Retinal pigment epithelial cell (primary cell): ENCODE data around the gene NAV3.

Experiments used
- DNase-seq: peaks from one replicate; pipeline ENCODE4 v3.0.0-alpha.2; 2010; ENCODE audit warnings: low read depth
- H3K4me3 ChIP-seq: 2 replicates; pipeline ENCODE4 v1.5.1; 2011; ENCODE audit warnings: mild to moderate bottlenecking, low read length, control low read depth, moderate library complexity
- TF ChIP-seq, protein P1 (sequence below): conservative IDR thresholded peaks from 2 replicates; pipeline ENCODE4 v1.5.1; 2011; ENCODE audit warnings: low read depth, low read length, control low read depth, inconsistent platforms

Gene NAV3

GRCh38 chr12:78002878-78003277, 172.2 kb downstream of the NAV3 start:
- H3K4me3 ChIP-seq, result no peak overlapping the region
- no peak for DNase-seq
- TF ChIP-seq, protein P1, sequence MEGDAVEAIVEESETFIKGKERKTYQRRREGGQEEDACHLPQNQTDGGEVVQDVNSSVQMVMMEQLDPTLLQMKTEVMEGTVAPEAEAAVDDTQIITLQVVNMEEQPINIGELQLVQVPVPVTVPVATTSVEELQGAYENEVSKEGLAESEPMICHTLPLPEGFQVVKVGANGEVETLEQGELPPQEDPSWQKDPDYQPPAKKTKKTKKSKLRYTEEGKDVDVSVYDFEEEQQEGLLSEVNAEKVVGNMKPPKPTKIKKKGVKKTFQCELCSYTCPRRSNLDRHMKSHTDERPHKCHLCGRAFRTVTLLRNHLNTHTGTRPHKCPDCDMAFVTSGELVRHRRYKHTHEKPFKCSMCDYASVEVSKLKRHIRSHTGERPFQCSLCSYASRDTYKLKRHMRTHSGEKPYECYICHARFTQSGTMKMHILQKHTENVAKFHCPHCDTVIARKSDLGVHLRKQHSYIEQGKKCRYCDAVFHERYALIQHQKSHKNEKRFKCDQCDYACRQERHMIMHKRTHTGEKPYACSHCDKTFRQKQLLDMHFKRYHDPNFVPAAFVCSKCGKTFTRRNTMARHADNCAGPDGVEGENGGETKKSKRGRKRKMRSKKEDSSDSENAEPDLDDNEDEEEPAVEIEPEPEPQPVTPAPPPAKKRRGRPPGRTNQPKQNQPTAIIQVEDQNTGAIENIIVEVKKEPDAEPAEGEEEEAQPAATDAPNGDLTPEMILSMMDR, result no peak

GRCh38 chr12:78004249-78005093, 173.8 kb downstream of the NAV3 start:
- no peak for DNase-seq
- no peak overlapping the region for H3K4me3 ChIP-seq

DNA sequence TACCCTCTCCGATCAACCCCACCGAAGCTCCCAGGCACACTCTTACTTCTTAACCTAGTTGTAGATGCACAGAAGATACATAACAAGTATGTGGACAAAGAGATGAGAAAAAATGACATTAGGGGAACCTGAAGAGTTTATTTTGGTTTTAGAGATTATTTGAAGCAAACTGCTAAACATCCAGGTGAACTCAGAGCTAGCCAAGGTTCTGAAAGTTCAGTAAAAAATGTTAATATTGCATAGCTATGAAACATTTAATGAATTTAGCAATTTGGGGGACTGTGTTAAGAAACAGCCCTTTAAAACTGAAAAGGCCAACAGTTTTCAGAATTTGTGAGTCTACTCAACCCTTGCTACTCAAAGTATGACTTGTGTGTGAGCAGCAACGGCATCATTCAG, 174.4 kb downstream of the NAV3 start:
- H3K4me3 ChIP-seq, result no peak overlapping the region
- DNase-seq, result no peak
- TF ChIP-seq, protein P1, result no peak

More at GRCh38 chr12:78004249-78005093, 173.8 kb downstream of the NAV3 start:
- TF ChIP-seq, protein P1, result no peak

GRCh38 chr12:78007173-78007572, 176.5 kb downstream of the NAV3 start:
- no peak for DNase-seq
- TF ChIP-seq, protein P1, result no peak
- no peak overlapping the region for H3K4me3 ChIP-seq

DNA sequence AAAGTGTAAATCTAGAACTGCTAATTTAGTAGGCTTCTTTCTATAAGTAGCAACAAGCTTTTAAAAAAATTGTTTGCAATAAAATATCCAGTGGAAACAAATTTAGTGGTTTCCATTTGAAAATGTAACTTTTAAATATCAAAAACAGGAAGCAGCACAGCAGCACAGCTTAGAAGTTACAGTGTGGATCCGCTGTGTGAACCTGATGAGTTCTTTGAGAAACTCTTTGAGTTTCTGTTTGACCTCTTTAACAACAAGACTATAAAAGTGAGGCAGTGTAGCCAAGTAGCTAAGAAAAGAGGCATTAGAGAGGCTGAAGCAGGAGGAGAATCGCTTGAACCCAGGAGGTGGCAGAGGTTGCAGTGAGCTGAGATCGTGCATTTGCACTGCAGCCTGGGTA, 178.3 kb downstream of the NAV3 start:
- H3K4me3 ChIP-seq, result no peak overlapping the region
- DNase-seq, result no peak
- TF ChIP-seq, protein P1, result no peak

DNA sequence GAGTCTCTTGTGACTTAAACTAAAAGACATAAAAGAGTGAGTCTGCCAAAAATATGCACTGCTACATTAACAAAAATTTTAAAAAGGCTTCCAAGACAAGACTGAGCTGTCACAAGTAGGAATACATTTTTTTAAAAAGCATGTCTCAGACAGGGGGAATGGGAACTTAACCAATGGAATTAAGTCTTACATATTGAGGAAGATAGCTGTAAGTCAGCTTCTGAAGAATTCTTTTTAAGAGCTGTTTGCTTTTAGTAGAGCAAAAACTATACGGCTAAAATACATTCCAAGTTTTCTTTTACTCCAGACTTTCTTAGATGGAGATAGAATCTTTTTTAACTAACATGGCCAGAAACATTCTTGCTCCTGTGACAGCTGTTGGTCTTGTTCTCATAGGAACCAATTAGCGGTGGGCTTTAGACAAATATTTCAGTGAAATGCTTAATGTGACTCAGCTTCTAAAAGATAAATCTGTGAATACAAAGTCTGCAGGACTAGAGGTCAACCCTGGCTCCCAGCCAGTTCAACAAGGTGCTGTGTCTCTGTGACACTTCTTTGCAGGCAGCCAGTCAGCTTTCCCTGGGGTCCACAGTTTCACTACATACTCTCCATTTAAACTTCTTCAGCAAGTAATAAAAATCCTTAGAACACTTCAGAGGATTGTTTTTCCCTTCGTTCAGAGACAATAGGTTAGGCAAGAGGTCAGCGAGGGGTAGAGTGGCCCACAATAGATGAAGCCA, 187.6 kb downstream of the NAV3 start:
- TF ChIP-seq, protein P1, result no peak
- no peak overlapping the region for H3K4me3 ChIP-seq
- DNase-seq, result peak; percentile 39
